NCI-H2227 (cell line): ENCODE measurements around the gene DTX1.
A peak's percentile ranks its signal among the peaks of the same experiment; 100 is the strongest.

ENCODE experiments used
- DNase-seq: peaks from one replicate; lab custom pipeline; 2025; ENCODE audit not compliant: unreplicated experiment; lab: John Stamatoyannopoulos, UW

Gene DTX1

GRCh38 chr12:113070117-113070906 lies 13.8 kb downstream of the DTX1 start:
- no peak for DNase-seq

- DNase-seq = peak; percentile 67
These were observed 14.9 kb downstream of the DTX1 start for GRCh38 chr12:113071135-113072112.

GRCh38 chr12:113072136-113072535 lies 15.6 kb downstream of the DTX1 start:
- DNase-seq = no peak

- no peak for DNase-seq
These were observed 17.1 kb downstream of the DTX1 start for GRCh38 chr12:113073586-113073985.

GRCh38 chr12:113075137-113075683 lies 18.7 kb downstream of the DTX1 start:
- no peak for DNase-seq

- DNase-seq = no peak
These were observed 20.7 kb downstream of the DTX1 start for GRCh38 chr12:113077057-113077858.

GRCh38 chr12:113077859-113078255 lies 21.3 kb downstream of the DTX1 start:
- no peak for DNase-seq

GRCh38 chr12:113081873-113082272 lies 25.3 kb downstream of the DTX1 start:
- no peak for DNase-seq

- DNase-seq = no peak
These were observed 26.1 kb downstream of the DTX1 start for GRCh38 chr12:113082486-113083148.

- no peak for DNase-seq
These were observed 27.4 kb downstream of the DTX1 start for GRCh38 chr12:113083863-113084435.

GRCh38 chr12:113086249-113087164 lies 30.0 kb downstream of the DTX1 start:
- no peak for DNase-seq

GRCh38 chr12:113087193-113087592 lies 30.7 kb downstream of the DTX1 start:
- no peak for DNase-seq

GRCh38 chr12:113088037-113088436 lies 31.5 kb downstream of the DTX1 start:
- no peak for DNase-seq

- DNase-seq = no peak
These were observed 32.6 kb downstream of the DTX1 start for GRCh38 chr12:113088971-113089756.

GRCh38 chr12:113089839-113090238 lies 33.3 kb downstream of the DTX1 start:
- DNase-seq = no peak

- no peak for DNase-seq
These were observed 34.2 kb downstream of the DTX1 start for GRCh38 chr12:113090740-113091139.

GRCh38 chr12:113091506-113091905 lies 35.0 kb downstream of the DTX1 start:
- DNase-seq = no peak
